ENCODE results near the gene KDM1A.
A peak's percentile ranks its signal among the peaks of the same experiment; 100 is the strongest.
"Not testable (repeated sequence)": the region's sequence is repeated elsewhere in the genome, so short reads cannot be mapped to it uniquely, and the experiment has no call there.

Gene KDM1A

GRCh38 chr1:23019094-23019862 lies at the start of gene KDM1A:
TSS of gene KDM1A (plus strand) at chr1:23019468. CDS start at chr1:23019597, 129 bp downstream.
- peak; percentile 89 for DNase-seq

GRCh38 chr1:22970096-22970495 lies 49.2 kb upstream of the KDM1A start:
- no peak for DNase-seq

GRCh38 chr1:22971161-22971560 lies 48.1 kb upstream of the KDM1A start:
- no peak for DNase-seq

GRCh38 chr1:22971611-22972405 lies 47.5 kb upstream of the KDM1A start:
- no peak for DNase-seq

- no peak for DNase-seq
Observed at GRCh38 chr1:22972760-22973159, 46.5 kb upstream of the KDM1A start, which contains the start of gene LACTBL1. TSS of gene LACTBL1 (minus strand) at chr1:22972866. CDS start at chr1:22972316, 550 bp downstream.

GRCh38 chr1:22975694-22976093 lies 43.6 kb upstream of the KDM1A start:
- DNase-seq = no peak

GRCh38 chr1:22976127-22976460 lies 43.2 kb upstream of the KDM1A start:
- DNase-seq = no peak

- no peak for DNase-seq
Observed at GRCh38 chr1:22976461-22977243, 42.6 kb upstream of the KDM1A start.

- no peak for DNase-seq
Observed at GRCh38 chr1:22978299-22978698, 41.0 kb upstream of the KDM1A start.

GRCh38 chr1:22980471-22980790 lies 38.8 kb upstream of the KDM1A start:
- not testable (repeated sequence) for DNase-seq

GRCh38 chr1:22983944-22984343 lies 35.3 kb upstream of the KDM1A start:
- no peak for DNase-seq

GRCh38 chr1:22992384-22992783 lies 26.9 kb upstream of the KDM1A start:
- not testable (repeated sequence) for DNase-seq

GRCh38 chr1:22993220-22993795 lies 26.0 kb upstream of the KDM1A start:
- DNase-seq = not testable (repeated sequence)

GRCh38 chr1:22995774-22996173 lies 23.5 kb upstream of the KDM1A start:
- DNase-seq = no peak

- DNase-seq = not testable (repeated sequence)
Observed at GRCh38 chr1:22997528-22997927, 21.7 kb upstream of the KDM1A start.

GRCh38 chr1:23000133-23000532 lies 19.1 kb upstream of the KDM1A start:
- not testable (repeated sequence) for DNase-seq

- DNase-seq = not testable (repeated sequence)
Observed at GRCh38 chr1:23002218-23002617, 17.1 kb upstream of the KDM1A start.

- DNase-seq = no peak
Observed at GRCh38 chr1:23004112-23004511, 15.2 kb upstream of the KDM1A start.

GRCh38 chr1:23004769-23005168 lies 14.5 kb upstream of the KDM1A start:
- not testable (repeated sequence) for DNase-seq

- DNase-seq = no peak
Observed at GRCh38 chr1:23007106-23007505, 12.2 kb upstream of the KDM1A start.

GRCh38 chr1:23008901-23009300 lies 10.4 kb upstream of the KDM1A start:
- no peak for DNase-seq

GRCh38 chr1:23010025-23010424 lies 9.2 kb upstream of the KDM1A start:
- DNase-seq = not testable (repeated sequence)

GRCh38 chr1:23013657-23014056 lies 5.6 kb upstream of the KDM1A start:
- DNase-seq = no peak
